GM18873 (cell line): ENCODE results near the gene IQSEC1.

Source experiments
- ATAC-seq: cut with Tn5 transposase; IDR thresholded peaks from one replicate; pipeline ENCODE4 v1.9.1; 2021; ENCODE audit warnings: mild to moderate bottlenecking, moderate library complexity, moderate number of reproducible peaks; ENCODE audit not compliant: unreplicated experiment, low FRiP score

Gene IQSEC1

GRCh38 chr3:13071695-13072094, 1.5 kb downstream of the IQSEC1 start:
- no peak for ATAC-seq

- ATAC-seq, result no peak
These were observed 2.7 kb downstream of the IQSEC1 start for GRCh38 chr3:13070391-13071070.

- ATAC-seq, result peak; percentile 60
These were observed 3.7 kb downstream of the IQSEC1 start for GRCh38 chr3:13069495-13069894.

- ATAC-seq, result no peak
These were observed 4.8 kb downstream of the IQSEC1 start for GRCh38 chr3:13068269-13069010.

GRCh38 chr3:13067778-13068177, 5.5 kb downstream of the IQSEC1 start:
- ATAC-seq, result no peak

- ATAC-seq, result no peak
These were observed 6.4 kb downstream of the IQSEC1 start for GRCh38 chr3:13066834-13067233.

GRCh38 chr3:13066236-13066635, 7.0 kb downstream of the IQSEC1 start:
- ATAC-seq, result no peak

GRCh38 chr3:13065727-13066126, 7.5 kb downstream of the IQSEC1 start:
- no peak for ATAC-seq

GRCh38 chr3:13064964-13065363, 8.3 kb downstream of the IQSEC1 start:
- no peak for ATAC-seq

- ATAC-seq, result no peak
These were observed 8.9 kb downstream of the IQSEC1 start for GRCh38 chr3:13064159-13064868.

GRCh38 chr3:13063225-13063624, 10.0 kb downstream of the IQSEC1 start:
- ATAC-seq, result no peak

- no peak for ATAC-seq
These were observed 10.6 kb downstream of the IQSEC1 start for GRCh38 chr3:13062647-13063046.

GRCh38 chr3:13060341-13060910, 12.8 kb downstream of the IQSEC1 start:
- ATAC-seq, result no peak

- ATAC-seq, result no peak
These were observed 14.7 kb downstream of the IQSEC1 start for GRCh38 chr3:13058346-13059120.

- no peak for ATAC-seq
These were observed 15.8 kb downstream of the IQSEC1 start for GRCh38 chr3:13057282-13058040.

- ATAC-seq, result no peak
These were observed 17.6 kb downstream of the IQSEC1 start for GRCh38 chr3:13055634-13056033.

- ATAC-seq, result no peak
These were observed 18.6 kb downstream of the IQSEC1 start for GRCh38 chr3:13054341-13055285.

- no peak for ATAC-seq
These were observed 19.3 kb downstream of the IQSEC1 start for GRCh38 chr3:13053893-13054292.

GRCh38 chr3:13053420-13053819, 19.8 kb downstream of the IQSEC1 start:
- ATAC-seq, result no peak
